GM19240 (cell line): ENCODE results near the gene NFIA.

ENCODE experiments used
- DNase-seq: peaks from one replicate; pipeline ENCODE4 v3.0.0; 2011; ENCODE audit warnings: low spot score; ENCODE audit not compliant: insufficient read length

Gene NFIA

GRCh38 chr1:61392409-61393242, 310.3 kb downstream of the NFIA start:
- no peak for DNase-seq

GRCh38 chr1:61393575-61393974, 311.2 kb downstream of the NFIA start:
- DNase-seq: no peak

GRCh38 chr1:61395146-61395800, 312.9 kb downstream of the NFIA start:
- DNase-seq: no peak

- DNase-seq: no peak
These were observed 315.1 kb downstream of the NFIA start for GRCh38 chr1:61397495-61397894.

GRCh38 chr1:61397935-61398334, 315.6 kb downstream of the NFIA start:
- DNase-seq: no peak

- no peak for DNase-seq
These were observed 316.8 kb downstream of the NFIA start for GRCh38 chr1:61399199-61399598.

GRCh38 chr1:61400131-61400770, 317.9 kb downstream of the NFIA start:
- DNase-seq: no peak

GRCh38 chr1:61400997-61401396, 318.6 kb downstream of the NFIA start:
- DNase-seq: no peak

- DNase-seq: no peak
These were observed 321.6 kb downstream of the NFIA start for GRCh38 chr1:61403679-61404596.

GRCh38 chr1:61404597-61405376, 322.4 kb downstream of the NFIA start:
- no peak for DNase-seq

GRCh38 chr1:61406467-61406866, 324.1 kb downstream of the NFIA start:
- no peak for DNase-seq

- no peak for DNase-seq
These were observed 330.2 kb downstream of the NFIA start for GRCh38 chr1:61412601-61413000.

- no peak for DNase-seq
These were observed 336.8 kb downstream of the NFIA start for GRCh38 chr1:61419196-61419595.

GRCh38 chr1:61419657-61420056, 337.3 kb downstream of the NFIA start:
- DNase-seq: no peak

- DNase-seq: no peak
These were observed 337.9 kb downstream of the NFIA start for GRCh38 chr1:61420243-61420642.

- DNase-seq: no peak
These were observed 338.8 kb downstream of the NFIA start for GRCh38 chr1:61420909-61421835.

- DNase-seq: no peak
These were observed 341.3 kb downstream of the NFIA start for GRCh38 chr1:61423643-61424042.

GRCh38 chr1:61424382-61424781, 342.0 kb downstream of the NFIA start:
- DNase-seq: no peak

- no peak for DNase-seq
These were observed 342.7 kb downstream of the NFIA start for GRCh38 chr1:61425040-61425439.
